HG02885 (cell line): Measurements from ENCODE around the gene TRMT61A.

Experiments used
- ATAC-seq: cut with Tn5 transposase; IDR thresholded peaks from one replicate; pipeline ENCODE4 v1.9.1; 2021; ENCODE audit warnings: mild to moderate bottlenecking; ENCODE audit not compliant: unreplicated experiment, poor library complexity

Gene TRMT61A

GRCh38 chr14:103533999-103534575 is 5.1 kb downstream of the TRMT61A start:
- no peak for ATAC-seq

- ATAC-seq: no peak
These were observed 5.6 kb downstream of the TRMT61A start for GRCh38 chr14:103534576-103535061.

GRCh38 chr14:103535081-103535890 is 6.3 kb downstream of the TRMT61A start:
- no peak for ATAC-seq

- no peak for ATAC-seq
These were observed 7.0 kb downstream of the TRMT61A start for GRCh38 chr14:103535891-103536565.

- ATAC-seq: no peak
These were observed 7.7 kb downstream of the TRMT61A start for GRCh38 chr14:103536693-103537092.

- no peak for ATAC-seq
These were observed 8.4 kb downstream of the TRMT61A start for GRCh38 chr14:103537175-103537990.

GRCh38 chr14:103538291-103539055 is 9.5 kb downstream of the TRMT61A start:
- no peak for ATAC-seq

- no peak for ATAC-seq
These were observed 10.2 kb downstream of the TRMT61A start for GRCh38 chr14:103539056-103539825.

GRCh38 chr14:103540821-103541708 is 12.1 kb downstream of the TRMT61A start:
- no peak for ATAC-seq

GRCh38 chr14:103541709-103542604 is 13.0 kb downstream of the TRMT61A start:
- ATAC-seq: no peak

GRCh38 chr14:103542605-103543088 is 13.7 kb downstream of the TRMT61A start:
- ATAC-seq: no peak

GRCh38 chr14:103543140-103543539 is 14.1 kb downstream of the TRMT61A start:
- ATAC-seq: no peak

- no peak for ATAC-seq
These were observed 14.9 kb downstream of the TRMT61A start for GRCh38 chr14:103543721-103544387.

- no peak for ATAC-seq
These were observed 15.6 kb downstream of the TRMT61A start for GRCh38 chr14:103544388-103545218.

- no peak for ATAC-seq
These were observed 16.4 kb downstream of the TRMT61A start for GRCh38 chr14:103545219-103545914.
